Calu3 (cell line): ENCODE data around the gene IFNGR1. TPM values are rescaled to one million over a fixed set of nuclear protein-coding genes. Genes with fewer than 3 reads are reported as not detected.

Source experiments
- BruUV-seq: library from RNA; stranded (reverse); fragments of 400-500 nt; replicated peaks from 2 replicates; lab custom pipeline; 2021; lab: Mats Ljungman, UMichigan
- CTCF ChIA-PET: fragments of 300-600 bp; sonication (Branson Sonifier 250); formaldehyde crosslinking; loops from one replicate; lab custom pipeline; 2022; ENCODE audit warnings: antibody characterized with exemption; lab: Charles Lee
- DNase-seq: peaks from one replicate; pipeline ENCODE4 v3.0.0; 2022
- H3K27ac Mint-ChIP-seq: one replicate; pipeline ENCODE4 v1.8.0; 2022; ENCODE audit warnings: mixed read lengths; ENCODE audit not compliant: unreplicated experiment
- H3K27me3 Mint-ChIP-seq: one replicate; pipeline ENCODE4 v1.8.0; 2022; ENCODE audit warnings: mixed read lengths; ENCODE audit not compliant: unreplicated experiment
- H3K36me3 Mint-ChIP-seq: one replicate; pipeline ENCODE4 v1.8.0; 2022; ENCODE audit warnings: mild to moderate bottlenecking, moderate library complexity, mixed read lengths; ENCODE audit not compliant: insufficient read depth, unreplicated experiment
- H3K4me1 Mint-ChIP-seq: one replicate; pipeline ENCODE4 v1.8.0; 2022; ENCODE audit warnings: mild to moderate bottlenecking, low read depth, mixed read lengths; ENCODE audit not compliant: unreplicated experiment
- H3K4me3 Mint-ChIP-seq: one replicate; pipeline ENCODE4 v1.8.0; 2022; ENCODE audit warnings: mild to moderate bottlenecking, low read depth, moderate library complexity, mixed read lengths; ENCODE audit not compliant: unreplicated experiment
- H3K9me3 Mint-ChIP-seq: one replicate; pipeline ENCODE4 v1.8.0; 2022; ENCODE audit warnings: low read depth, mixed read lengths; ENCODE audit not compliant: unreplicated experiment
- intact Hi-C: fragments of 100-400 bp; cut with micrococcal nuclease; formaldehyde crosslinking; loops from one replicate; pipeline ENCODE4 v1.10.0; 2022; ENCODE audit not compliant: unreplicated experiment
- total RNA-seq: library from RNA; stranded (reverse); gene quantifications from 2 replicates; pipeline ENCODE4 v1.2.3, GENCODE V29; 2022
- TF ChIP-seq, protein P1 (sequence below): fragments of 200-600 bp; IDR thresholded peaks from one replicate; pipeline ENCODE4 v1.8.0; 2022; ENCODE audit warnings: antibody characterized with exemption; ENCODE audit not compliant: unreplicated experiment

Gene IFNGR1
- total RNA-seq, 1 experiment from 2014 or later, result 26.4 TPM

GRCh38 chr6:137171053-137171374 is 48.2 kb downstream of the IFNGR1 start:
- no peak overlapping the region for H3K4me3 Mint-ChIP-seq
- CTCF ChIA-PET, result no interaction called here
- BruUV-seq, result no TSS peak
- TF ChIP-seq, protein P1, sequence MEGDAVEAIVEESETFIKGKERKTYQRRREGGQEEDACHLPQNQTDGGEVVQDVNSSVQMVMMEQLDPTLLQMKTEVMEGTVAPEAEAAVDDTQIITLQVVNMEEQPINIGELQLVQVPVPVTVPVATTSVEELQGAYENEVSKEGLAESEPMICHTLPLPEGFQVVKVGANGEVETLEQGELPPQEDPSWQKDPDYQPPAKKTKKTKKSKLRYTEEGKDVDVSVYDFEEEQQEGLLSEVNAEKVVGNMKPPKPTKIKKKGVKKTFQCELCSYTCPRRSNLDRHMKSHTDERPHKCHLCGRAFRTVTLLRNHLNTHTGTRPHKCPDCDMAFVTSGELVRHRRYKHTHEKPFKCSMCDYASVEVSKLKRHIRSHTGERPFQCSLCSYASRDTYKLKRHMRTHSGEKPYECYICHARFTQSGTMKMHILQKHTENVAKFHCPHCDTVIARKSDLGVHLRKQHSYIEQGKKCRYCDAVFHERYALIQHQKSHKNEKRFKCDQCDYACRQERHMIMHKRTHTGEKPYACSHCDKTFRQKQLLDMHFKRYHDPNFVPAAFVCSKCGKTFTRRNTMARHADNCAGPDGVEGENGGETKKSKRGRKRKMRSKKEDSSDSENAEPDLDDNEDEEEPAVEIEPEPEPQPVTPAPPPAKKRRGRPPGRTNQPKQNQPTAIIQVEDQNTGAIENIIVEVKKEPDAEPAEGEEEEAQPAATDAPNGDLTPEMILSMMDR, result no peak
- no peaks in the 10 kb centered on the region for H3K36me3 Mint-ChIP-seq
- H3K27me3 Mint-ChIP-seq, result peaks cover 13% of the 10 kb centered on the region
- H3K4me1 Mint-ChIP-seq, result no peaks in the 10 kb centered on the region
- H3K27ac Mint-ChIP-seq, result no peak overlapping the region
- intact Hi-C loops, result no loop called here
- DNase-seq, result no peak
- H3K9me3 Mint-ChIP-seq, result no peaks in the 10 kb centered on the region

DNA sequence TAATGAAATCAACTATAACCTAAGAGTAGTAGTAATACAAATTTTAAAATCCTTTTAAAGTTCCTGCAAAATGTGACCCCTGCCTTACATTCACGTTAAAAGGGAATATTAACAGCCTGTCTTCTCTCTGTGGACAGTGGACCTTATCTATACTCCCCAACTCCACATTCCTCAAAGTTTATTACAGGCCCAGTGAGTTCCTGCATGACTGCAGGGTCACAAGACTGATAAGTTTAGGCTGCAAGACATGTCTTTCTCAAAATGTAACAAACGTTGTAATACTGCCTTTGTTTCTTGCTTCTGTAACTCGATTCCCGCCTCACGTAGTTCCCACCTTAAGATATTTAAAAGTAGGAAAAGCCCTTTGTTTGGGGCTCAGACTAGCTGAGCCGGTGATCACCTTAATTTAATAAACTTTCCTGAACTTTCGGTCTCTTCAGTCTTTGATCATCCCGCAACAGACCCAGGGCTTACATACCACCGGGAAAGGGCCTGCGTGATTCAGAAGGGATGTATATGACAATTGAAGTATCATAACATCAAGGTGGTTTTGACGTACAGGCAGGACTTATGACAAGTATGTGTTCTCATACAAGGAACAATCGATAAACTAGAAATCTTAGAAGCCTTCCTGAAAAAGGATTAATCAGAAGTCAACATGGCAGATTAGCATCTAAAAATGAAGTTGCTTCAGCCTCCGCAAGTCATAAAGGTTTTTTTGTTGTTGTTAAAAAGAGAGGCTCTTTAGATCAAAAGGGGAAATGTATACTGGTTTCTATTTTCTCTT is 48.7 kb downstream of the IFNGR1 start:
- Mint-ChIP-seq H3K36me3 (no peaks in the 10 kb centered on the region), H3K27me3 (peaks cover 13% of the 10 kb centered on the region), H3K9me3 (no peaks in the 10 kb centered on the region), H3K4me1 (no peaks in the 10 kb centered on the region), H3K27ac (no peak overlapping the region), H3K4me3 (no peak overlapping the region)
- CTCF ChIA-PET, result no interaction called here
- intact Hi-C loops, result no loop called here
- TF ChIP-seq, protein P1, result no peak
- DNase-seq, result no peak
- no TSS peak for BruUV-seq

DNA sequence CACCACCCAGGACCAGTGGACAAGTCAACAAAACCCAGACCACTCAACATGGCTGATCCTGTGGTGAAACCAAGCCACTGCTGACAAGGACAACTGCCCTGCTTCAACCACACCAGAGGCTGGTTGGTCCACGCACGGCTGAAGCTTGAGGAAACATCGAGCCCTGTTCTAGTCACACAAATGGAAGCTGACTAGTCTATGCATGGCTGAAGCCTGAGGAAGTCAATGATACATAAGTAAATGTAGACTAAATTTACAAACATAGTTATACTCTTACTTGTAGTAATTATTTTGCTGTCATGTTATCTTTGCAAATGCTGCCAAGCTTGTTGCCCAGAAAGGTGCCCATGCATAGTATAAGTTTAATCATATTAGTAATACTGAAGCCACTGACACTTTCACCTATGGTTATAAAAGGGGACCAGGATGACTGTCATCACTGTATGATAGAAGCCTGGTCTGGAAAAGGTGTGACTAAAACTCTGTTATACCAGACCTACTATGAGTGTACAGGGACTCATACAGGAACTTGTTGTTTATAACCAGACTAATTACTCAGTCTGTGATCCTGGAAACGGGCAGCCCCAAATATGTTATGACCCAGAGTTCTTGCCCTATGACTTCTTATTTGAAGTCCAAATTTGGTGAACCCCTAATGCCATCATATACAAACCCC is 51.3 kb downstream of the IFNGR1 start:
- no peaks in the 10 kb centered on the region for H3K36me3 Mint-ChIP-seq
- intact Hi-C loops, result no loop called here
- CTCF ChIA-PET, result no interaction called here
- H3K9me3 Mint-ChIP-seq, result peaks cover 4% of the 10 kb centered on the region
- BruUV-seq, result no TSS peak
- no peak overlapping the region for H3K27ac Mint-ChIP-seq
- no peaks in the 10 kb centered on the region for H3K4me1 Mint-ChIP-seq
- TF ChIP-seq, protein P1, result no peak
- peaks cover 13% of the 10 kb centered on the region for H3K27me3 Mint-ChIP-seq
- no peak overlapping the region for H3K4me3 Mint-ChIP-seq
- no peak for DNase-seq

- TF ChIP-seq, protein P1, result no peak
- Mint-ChIP-seq H3K4me1 (peaks cover under 1% of the 10 kb centered on the region), H3K4me3 (no peak overlapping the region), H3K9me3 (peaks cover 4% of the 10 kb centered on the region), H3K27ac (no peak overlapping the region), H3K27me3 (peaks cover 13% of the 10 kb centered on the region), H3K36me3 (no peaks in the 10 kb centered on the region)
- CTCF ChIA-PET, result interaction anchor here (1.0 to 1.4 kb wide), 2 partner anchors 69 to 72 kb away, joined by 3 to 10 read pairs; no protein-coding TSS in a partner anchor
- DNase-seq, result no peak
- intact Hi-C loops, result no loop called here
- no TSS peak for BruUV-seq
Measured at GRCh38 chr6:137166247-137167098, 52.7 kb downstream of the IFNGR1 start.
